Mesendoderm (in vitro differentiated cells): ENCODE measurements around the gene TNNI3K.
"Not testable (repeated sequence)": the region's sequence is repeated elsewhere in the genome, so short reads cannot be mapped to it uniquely, and the experiment has no call there.

ENCODE experiments used
- DNase-seq: peaks from one replicate; pipeline ENCODE4 v3.0.0; 2013
- H2AK5ac ChIP-seq: 2 replicates; pipeline ENCODE4 v1.6.1; 2013; ENCODE audit warnings: low read length, inconsistent platforms
- H2BK120ac ChIP-seq: 2 replicates; pipeline ENCODE4 v1.6.1; 2013; ENCODE audit warnings: low read depth, mild to moderate bottlenecking, low read length, moderate library complexity, mixed read lengths
- H2BK15ac ChIP-seq: replicated peaks from 2 replicates; pipeline ENCODE4 v1.6.1; 2013; ENCODE audit warnings: low read depth, mild to moderate bottlenecking, moderate library complexity
- H2BK5ac ChIP-seq: 2 replicates; pipeline ENCODE4 v1.6.1; 2013; ENCODE audit warnings: low read length, inconsistent platforms
- H3K18ac ChIP-seq: 2 replicates; pipeline ENCODE4 v1.6.1; 2013; ENCODE audit warnings: mild to moderate bottlenecking, low read length, mixed read lengths
- H3K23ac ChIP-seq: one replicate; pipeline ENCODE4 v1.6.1; 2013; ENCODE audit warnings: low read length
- H3K27ac ChIP-seq: 2 replicates; pipeline ENCODE4 v1.5.1; 2013; ENCODE audit warnings: low read depth, mild to moderate bottlenecking, inconsistent platforms, low read length, moderate library complexity
- H3K27me3 ChIP-seq: 2 replicates; pipeline ENCODE4 v1.6.1; 2013; ENCODE audit warnings: low read length, control low read depth, mild to moderate bottlenecking, inconsistent platforms; ENCODE audit not compliant: insufficient read depth, poor library complexity
- H3K36me3 ChIP-seq: 2 replicates; pipeline ENCODE4 v1.6.1; 2013; ENCODE audit warnings: low read length, inconsistent platforms; ENCODE audit not compliant: control insufficient read depth, insufficient read depth
- H3K4ac ChIP-seq: one replicate; pipeline ENCODE4 v1.6.1; 2013; ENCODE audit warnings: low read depth, mild to moderate bottlenecking, low read length, moderate library complexity
- H3K4me1 ChIP-seq: 2 replicates; pipeline ENCODE4 v1.6.1; 2013; ENCODE audit warnings: low read depth, low read length, inconsistent platforms; ENCODE audit not compliant: control insufficient read depth
- H3K4me2 ChIP-seq: 2 replicates; pipeline ENCODE4 v1.6.1; 2013; ENCODE audit warnings: low read length
- H3K4me3 ChIP-seq: 2 replicates; pipeline ENCODE4 v1.5.1; 2013; ENCODE audit warnings: mild to moderate bottlenecking, low read length
- H3K56ac ChIP-seq: one replicate; pipeline ENCODE4 v1.6.1; 2013; ENCODE audit warnings: low read length
- H3K79me1 ChIP-seq: 2 replicates; pipeline ENCODE4 v1.6.1; 2013; ENCODE audit warnings: low read length, inconsistent platforms
- H3K79me2 ChIP-seq: 2 replicates; pipeline ENCODE4 v1.6.1; 2013; ENCODE audit warnings: mild to moderate bottlenecking, low read length; ENCODE audit not compliant: control insufficient read depth, insufficient read depth
- H3K9ac ChIP-seq: 2 replicates; pipeline ENCODE4 v1.6.1; 2013; ENCODE audit warnings: low read length, inconsistent platforms
- H4K5ac ChIP-seq: one replicate; pipeline ENCODE4 v1.6.1; 2013; ENCODE audit warnings: low read length
- H4K8ac ChIP-seq: one replicate; pipeline ENCODE4 v1.6.1; 2013; ENCODE audit warnings: low read depth, mild to moderate bottlenecking, control low read depth, low read length, moderate library complexity
- WGBS: extraction: QIAGEN DNeasy Blood & Tissue Kit; methylation state at CpG from one replicate; pipeline ENCODE4 v1.1.7; 2013; ENCODE audit warnings: low lambda C conversion rate, missing lambda C conversion rate; ENCODE audit not compliant: insufficient coverage; ENCODE audit errors: extremely low coverage; 5-methylcytosine and 5-hydroxymethylcytosine counted together

The TNNI3K gene

DNA sequence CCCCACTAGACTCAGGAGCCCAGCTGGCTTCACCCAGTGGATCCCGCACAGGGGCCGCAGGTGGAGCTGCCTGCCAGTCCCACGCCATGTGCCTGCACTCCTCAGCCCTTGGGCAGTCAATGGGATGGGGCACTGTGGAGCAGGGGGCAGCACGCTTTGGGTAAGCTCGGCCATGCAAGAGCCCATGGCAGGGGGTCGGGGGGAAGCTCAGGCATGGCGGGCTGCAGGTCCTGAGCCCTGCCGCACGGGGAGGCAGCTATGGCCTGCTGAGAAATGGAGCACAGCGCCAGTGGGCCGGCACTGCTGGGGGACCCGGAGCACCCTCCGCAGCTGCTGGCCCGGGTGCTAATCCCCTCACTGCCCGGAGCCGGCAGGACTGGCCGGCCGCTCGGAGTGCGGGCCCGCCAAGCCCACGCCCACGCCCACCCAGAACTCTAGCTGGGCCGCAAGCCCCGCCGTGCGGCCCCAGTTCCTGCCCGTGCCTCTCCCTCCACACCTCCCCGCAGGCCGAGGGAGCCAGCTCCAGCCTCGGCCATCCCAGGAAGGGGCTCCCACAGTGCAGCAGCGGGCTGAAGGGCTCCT is 18.1 kb downstream of the TNNI3K start:
- not testable (repeated sequence) for H3K27ac ChIP-seq, H4K8ac ChIP-seq, H3K79me2 ChIP-seq, H3K4ac ChIP-seq, DNase-seq, H3K36me3 ChIP-seq, H3K56ac ChIP-seq, H2AK5ac ChIP-seq, H4K5ac ChIP-seq, H2BK120ac ChIP-seq, H3K18ac ChIP-seq, H3K23ac ChIP-seq, H3K79me1 ChIP-seq, H3K4me1 ChIP-seq, H2BK5ac ChIP-seq, H3K27me3 ChIP-seq, H3K4me2 ChIP-seq, H2BK15ac ChIP-seq, H3K4me3 ChIP-seq, H3K9ac ChIP-seq
- whole genome bisulfite sequencing = no CpG with 5 or more reads among the region's 32 CpGs

- Histone ChIP-seq H3K27me3 (no peaks in the 10 kb centered on the region), H3K4me2 (no peak overlapping the region), H4K8ac (no peak overlapping the region), H3K4ac (no peak overlapping the region), H3K23ac (no peak overlapping the region), H3K79me1 (no peaks in the 10 kb centered on the region), H3K4me1 (no peaks in the 10 kb centered on the region), H2BK120ac (no peak overlapping the region), H3K36me3 (no peaks in the 10 kb centered on the region), H2AK5ac (no peak overlapping the region), H3K9ac (no peak overlapping the region), H4K5ac (no peak overlapping the region), H3K56ac (no peak overlapping the region), H3K18ac (no peak overlapping the region), H2BK5ac (no peak overlapping the region), H3K79me2 (no peaks in the 10 kb centered on the region), H3K27ac (no peak overlapping the region), H3K4me3 (no peak overlapping the region), H2BK15ac (no peak overlapping the region)
- WGBS = no CpG with 5 or more reads among the region's 3 CpGs
- DNase-seq = no peak
These were observed 30.8 kb downstream of the TNNI3K start for GRCh38 chr1:74266001-74266400.

DNA sequence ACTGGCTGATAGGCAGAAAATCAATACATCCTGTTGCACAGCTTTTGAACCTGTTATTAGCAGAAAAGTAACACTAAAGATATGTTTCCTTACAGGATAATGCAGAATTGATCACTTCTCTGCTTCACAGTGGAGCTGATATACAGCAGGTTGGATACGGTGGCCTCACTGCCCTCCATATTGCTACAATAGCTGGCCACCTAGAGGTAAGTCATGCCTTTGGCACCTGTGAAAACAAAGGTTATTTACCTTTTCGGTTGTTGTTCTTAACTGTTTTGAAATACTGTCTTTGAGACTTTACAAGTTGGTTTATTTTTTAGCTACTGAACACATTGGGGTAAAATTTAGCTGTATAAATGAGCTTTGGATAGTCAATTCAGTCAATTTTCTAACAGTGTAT is 36.3 kb downstream of the TNNI3K start:
- Histone ChIP-seq H2BK15ac (no peak overlapping the region), H2AK5ac (no peak overlapping the region), H3K4me2 (no peak overlapping the region), H3K4me1 (no peaks in the 10 kb centered on the region), H3K27me3 (no peaks in the 10 kb centered on the region), H3K23ac (no peak overlapping the region), H3K18ac (no peak overlapping the region), H3K9ac (no peak overlapping the region), H2BK5ac (no peak overlapping the region), H3K79me1 (no peaks in the 10 kb centered on the region), H3K36me3 (no peaks in the 10 kb centered on the region), H3K4me3 (no peak overlapping the region), H4K8ac (no peak overlapping the region), H3K56ac (no peak overlapping the region), H3K27ac (no peak overlapping the region), H2BK120ac (no peak overlapping the region), H3K4ac (no peak overlapping the region), H3K79me2 (no peaks in the 10 kb centered on the region), H4K5ac (no peak overlapping the region)
- no CpG with 5 or more reads among the region's 2 CpGs for WGBS
- DNase-seq = peak; percentile 11

DNA sequence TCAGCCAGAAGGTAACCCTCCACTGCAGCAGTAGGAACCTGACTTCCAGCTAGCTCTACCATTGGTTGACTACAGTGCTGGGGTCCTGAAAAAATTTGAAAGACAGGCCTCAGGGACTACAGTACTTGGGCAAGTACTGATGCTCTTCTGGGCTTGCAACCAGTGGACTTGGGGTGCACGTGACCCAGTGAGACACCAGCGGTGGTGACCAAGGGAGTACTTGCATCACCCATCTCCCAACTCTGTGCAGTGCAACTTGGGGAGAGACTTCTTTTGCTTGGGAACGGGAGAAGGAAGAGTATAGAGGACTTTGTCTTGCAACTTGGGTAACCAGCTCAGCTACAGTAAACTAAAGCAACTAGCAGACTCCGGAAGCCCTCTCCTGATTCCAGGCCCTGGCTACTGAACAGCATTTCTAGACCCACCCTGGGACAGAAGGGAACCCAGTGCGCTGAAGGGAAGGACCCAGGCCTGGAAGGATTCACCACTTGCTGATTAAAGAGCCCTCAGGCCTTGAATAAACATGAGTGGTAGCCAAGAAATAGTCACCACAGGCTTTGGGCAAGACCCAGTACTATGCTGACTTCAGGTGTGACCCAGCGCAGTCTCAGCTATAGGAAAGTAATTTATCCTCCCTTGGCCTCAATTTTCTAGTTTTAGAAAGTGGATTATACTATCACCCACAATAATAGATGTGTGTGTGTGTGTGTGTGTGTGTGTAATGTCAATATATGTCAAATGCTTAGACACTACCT is 45.6 kb downstream of the TNNI3K start:
- DNase-seq = no peak
- no peak overlapping the region for H3K27ac ChIP-seq
- H3K23ac ChIP-seq = no peak overlapping the region
- no peak overlapping the region for H4K8ac ChIP-seq
- H3K4ac ChIP-seq = no peak overlapping the region
- no peak overlapping the region for H3K9ac ChIP-seq
- H4K5ac ChIP-seq = no peak overlapping the region
- H3K79me1 ChIP-seq = no peaks in the 10 kb centered on the region
- H3K79me2 ChIP-seq = no peaks in the 10 kb centered on the region
- no peak overlapping the region for H3K18ac ChIP-seq
- no peak overlapping the region for H2AK5ac ChIP-seq
- WGBS = no CpG with 5 or more reads among the region's 6 CpGs
- no peak overlapping the region for H3K56ac ChIP-seq
- H2BK5ac ChIP-seq = no peak overlapping the region
- H3K4me3 ChIP-seq = no peak overlapping the region
- no peaks in the 10 kb centered on the region for H3K4me1 ChIP-seq
- H3K4me2 ChIP-seq = no peak overlapping the region
- H3K27me3 ChIP-seq = no peaks in the 10 kb centered on the region
- no peak overlapping the region for H2BK120ac ChIP-seq
- no peaks in the 10 kb centered on the region for H3K36me3 ChIP-seq
- H2BK15ac ChIP-seq = no peak overlapping the region

- no peak overlapping the region for H2BK5ac ChIP-seq
- H3K27me3 ChIP-seq = no peaks in the 10 kb centered on the region
- no peaks in the 10 kb centered on the region for H3K79me2 ChIP-seq
- H3K9ac ChIP-seq = no peak overlapping the region
- H3K4me3 ChIP-seq = no peak overlapping the region
- no peak overlapping the region for H3K56ac ChIP-seq
- H3K18ac ChIP-seq = no peak overlapping the region
- no peak overlapping the region for H4K5ac ChIP-seq
- no peak overlapping the region for H3K23ac ChIP-seq
- H3K4me2 ChIP-seq = no peak overlapping the region
- H3K36me3 ChIP-seq = no peaks in the 10 kb centered on the region
- H3K4ac ChIP-seq = no peak overlapping the region
- no peak overlapping the region for H2BK120ac ChIP-seq
- H3K79me1 ChIP-seq = no peaks in the 10 kb centered on the region
- no peak for DNase-seq
- no peak overlapping the region for H3K27ac ChIP-seq
- H3K4me1 ChIP-seq = no peaks in the 10 kb centered on the region
- H2AK5ac ChIP-seq = no peak overlapping the region
- no CpG with 5 or more reads among the region's 2 CpGs for WGBS
- H2BK15ac ChIP-seq = no peak overlapping the region
- no peak overlapping the region for H4K8ac ChIP-seq
These were observed 51.2 kb downstream of the TNNI3K start for GRCh38 chr1:74286414-74286813.

DNA sequence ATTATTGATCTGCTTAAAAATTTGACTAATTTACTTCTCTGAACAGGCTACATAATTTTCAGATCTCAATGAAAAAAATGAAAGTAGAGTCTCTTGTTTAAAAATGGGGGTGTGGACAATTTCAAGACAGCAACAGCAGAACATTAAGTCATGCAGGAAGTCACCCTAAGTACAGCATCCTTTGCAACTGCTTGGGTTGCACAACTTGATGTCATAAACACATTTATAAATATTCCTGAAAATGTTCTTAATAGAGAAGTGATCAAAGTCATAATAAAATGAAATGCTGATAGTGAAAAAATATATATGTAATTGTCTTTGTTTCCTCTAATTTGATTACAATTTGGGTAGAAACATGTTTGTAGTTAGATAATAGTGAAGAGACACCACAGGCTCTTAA is 79.3 kb downstream of the TNNI3K start:
- no peaks in the 10 kb centered on the region for H3K27me3 ChIP-seq
- H3K79me2 ChIP-seq = no peaks in the 10 kb centered on the region
- no peak overlapping the region for H3K56ac ChIP-seq
- H4K8ac ChIP-seq = no peak overlapping the region
- no peak overlapping the region for H3K18ac ChIP-seq
- no peaks in the 10 kb centered on the region for H3K4me1 ChIP-seq
- no peak overlapping the region for H3K9ac ChIP-seq
- H4K5ac ChIP-seq = no peak overlapping the region
- DNase-seq = no peak
- H3K27ac ChIP-seq = no peak overlapping the region
- no peaks in the 10 kb centered on the region for H3K36me3 ChIP-seq
- no peak overlapping the region for H2BK120ac ChIP-seq
- no peak overlapping the region for H3K23ac ChIP-seq
- H3K4me2 ChIP-seq = no peak overlapping the region
- H2AK5ac ChIP-seq = no peak overlapping the region
- no peak overlapping the region for H2BK15ac ChIP-seq
- H3K79me1 ChIP-seq = no peaks in the 10 kb centered on the region
- no peak overlapping the region for H3K4me3 ChIP-seq
- H2BK5ac ChIP-seq = no peak overlapping the region
- H3K4ac ChIP-seq = no peak overlapping the region
